HEK293 (cell line): ENCODE data around the gene KIF14.
A peak's percentile ranks its signal among the peaks of the same experiment; 100 is the strongest.

Experiments
- BCL11A ChIP-seq: fragments of 450-650 bp; formaldehyde crosslinking; IDR thresholded peaks from 2 replicates; pipeline ENCODE4 v1.5.1; 2016; ENCODE audit warnings: low read depth, missing biosample characterization, missing genetic modification characterization
- GLIS2 ChIP-seq: fragments of 450-650 bp; formaldehyde crosslinking; IDR thresholded peaks from 2 replicates; pipeline ENCODE4 v1.5.1; 2016; ENCODE audit warnings: missing biosample characterization, missing genetic modification characterization
- HOXD13 ChIP-seq: sonication (generic); formaldehyde crosslinking; IDR thresholded peaks from 2 replicates; pipeline ENCODE4 v1.8.0; 2022; ENCODE audit warnings: missing genetic modification reagents, borderline replicate concordance
- OSR2 ChIP-seq: fragments of 450-650 bp; formaldehyde crosslinking; IDR thresholded peaks from 2 replicates; pipeline ENCODE4 v1.5.1; 2016; ENCODE audit warnings: missing biosample characterization, missing genetic modification characterization
- PRDM10 ChIP-seq: fragments of 450-650 bp; formaldehyde crosslinking; IDR thresholded peaks from 2 replicates; pipeline ENCODE4 v1.5.1; 2016; ENCODE audit warnings: missing biosample characterization, missing genetic modification characterization
- ZBTB10 ChIP-seq: fragments of 450-650 bp; formaldehyde crosslinking; IDR thresholded peaks from 2 replicates; pipeline ENCODE4 v1.5.1; 2016; ENCODE audit warnings: missing biosample characterization, missing genetic modification characterization
- ZBTB11 ChIP-seq: fragments of 450-650 bp; formaldehyde crosslinking; conservative IDR thresholded peaks from 2 replicates; pipeline ENCODE4 v1.5.1; 2016; ENCODE audit warnings: low read depth, missing biosample characterization, missing genetic modification characterization
- ZBTB21 ChIP-seq: fragments of 450-650 bp; formaldehyde crosslinking; IDR thresholded peaks from 2 replicates; pipeline ENCODE4 v1.5.1; 2017; ENCODE audit warnings: missing biosample characterization, missing genetic modification characterization
- ZEB2 ChIP-seq: fragments of 450-650 bp; formaldehyde crosslinking; IDR thresholded peaks from 2 replicates; pipeline ENCODE4 v1.5.1; 2016; ENCODE audit warnings: missing biosample characterization, missing genetic modification characterization
- ZIC2 ChIP-seq: fragments of 450-650 bp; formaldehyde crosslinking; IDR thresholded peaks from 2 replicates; pipeline ENCODE4 v1.5.1; 2016; ENCODE audit warnings: missing biosample characterization, missing genetic modification characterization
- ZNF133 ChIP-seq: fragments of 450-650 bp; formaldehyde crosslinking; IDR thresholded peaks from 2 replicates; pipeline ENCODE4 v1.5.1; 2016; ENCODE audit warnings: missing biosample characterization, missing genetic modification characterization
- ZNF169 ChIP-seq: fragments of 450-650 bp; formaldehyde crosslinking; IDR thresholded peaks from 2 replicates; pipeline ENCODE4 v1.5.1; 2016; ENCODE audit warnings: missing biosample characterization, missing genetic modification characterization
- ZNF2 ChIP-seq: fragments of 450-650 bp; formaldehyde crosslinking; IDR thresholded peaks from 2 replicates; pipeline ENCODE4 v1.5.1; 2016; ENCODE audit warnings: missing biosample characterization, missing genetic modification characterization
- ZNF394 ChIP-seq: fragments of 450-650 bp; formaldehyde crosslinking; IDR thresholded peaks from 2 replicates; pipeline ENCODE4 v1.5.1; 2016; ENCODE audit warnings: missing biosample characterization, missing genetic modification characterization, mild to moderate bottlenecking, moderate library complexity, borderline replicate concordance
- ZNF580 ChIP-seq: fragments of 450-650 bp; formaldehyde crosslinking; IDR thresholded peaks from 2 replicates; pipeline ENCODE4 v1.5.1; 2016; ENCODE audit warnings: missing biosample characterization, missing genetic modification characterization
- ZNF596 ChIP-seq: fragments of 450-650 bp; IDR thresholded peaks from 2 replicates; pipeline ENCODE4 v1.5.0; 2018; ENCODE audit warnings: missing biosample characterization, mild to moderate bottlenecking, missing genetic modification characterization, moderate library complexity
- ZNF660 ChIP-seq: fragments of 450-650 bp; IDR thresholded peaks from 2 replicates; pipeline ENCODE4 v1.5.1; 2018; ENCODE audit warnings: missing biosample characterization, mild to moderate bottlenecking, missing genetic modification characterization
- TF ChIP-seq, protein P1 (sequence below): fragments of 450-650 bp; formaldehyde crosslinking; IDR thresholded peaks from 2 replicates; pipeline ENCODE4 v1.5.1; 2016; ENCODE audit warnings: missing biosample characterization, missing genetic modification characterization
- TF ChIP-seq, protein P2 (sequence below): fragments of 450-650 bp; formaldehyde crosslinking; IDR thresholded peaks from 2 replicates; pipeline ENCODE4 v1.5.1; 2016; ENCODE audit warnings: missing biosample characterization, missing genetic modification characterization
- TF ChIP-seq, protein P3 (sequence below): fragments of 450-650 bp; formaldehyde crosslinking; IDR thresholded peaks from 2 replicates; pipeline ENCODE4 v1.5.1; 2017; ENCODE audit warnings: missing biosample characterization, mild to moderate bottlenecking, missing genetic modification characterization, moderate library complexity
- TF ChIP-seq, protein P4 (sequence below): fragments of 450-650 bp; formaldehyde crosslinking; IDR thresholded peaks from 2 replicates; pipeline ENCODE4 v1.5.1; 2016; ENCODE audit warnings: missing biosample characterization, missing genetic modification characterization

The KIF14 gene

GRCh38 chr1:200620273-200621131, at the start of gene KIF14 (continued):
- TF ChIP-seq ZBTB10 (tag by site-specific recombination) (peak; percentile 98), OSR2 (peak; percentile 63; the same call in 1 of the 2 replicates), PRDM10 (tag by site-specific recombination) (peak; percentile 51), ZNF133 (tag by site-specific recombination) (no peak), ZNF580 (tag by site-specific recombination) (peak; percentile 97), ZBTB11 (tag by site-specific recombination) (peak; percentile 66), ZNF169 (tag by site-specific recombination) (no peak), ZNF660 (no peak), ZNF394 (tag by site-specific recombination) (peak; percentile 69; the same call in 1 of the 2 replicates), ZNF596 (no peak), HOXD13 (0 out of 2 replicates have a peak, but pooled peaks have one; percentile 45), GLIS2 (tag by site-specific recombination) (peak; percentile 97), ZBTB21 (no peak), ZIC2 (tag by site-specific recombination) (peak; percentile 46), BCL11A (no peak), ZEB2 (tag by site-specific recombination) (peak; percentile 62), ZNF2 (tag by site-specific recombination) (peak; percentile 76; the same call in 1 of the 2 replicates)
- TF ChIP-seq, protein P1, sequence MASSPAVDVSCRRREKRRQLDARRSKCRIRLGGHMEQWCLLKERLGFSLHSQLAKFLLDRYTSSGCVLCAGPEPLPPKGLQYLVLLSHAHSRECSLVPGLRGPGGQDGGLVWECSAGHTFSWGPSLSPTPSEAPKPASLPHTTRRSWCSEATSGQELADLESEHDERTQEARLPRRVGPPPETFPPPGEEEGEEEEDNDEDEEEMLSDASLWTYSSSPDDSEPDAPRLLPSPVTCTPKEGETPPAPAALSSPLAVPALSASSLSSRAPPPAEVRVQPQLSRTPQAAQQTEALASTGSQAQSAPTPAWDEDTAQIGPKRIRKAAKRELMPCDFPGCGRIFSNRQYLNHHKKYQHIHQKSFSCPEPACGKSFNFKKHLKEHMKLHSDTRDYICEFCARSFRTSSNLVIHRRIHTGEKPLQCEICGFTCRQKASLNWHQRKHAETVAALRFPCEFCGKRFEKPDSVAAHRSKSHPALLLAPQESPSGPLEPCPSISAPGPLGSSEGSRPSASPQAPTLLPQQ (tag by site-specific recombination) = peak; percentile 85
- TF ChIP-seq, protein P2, sequence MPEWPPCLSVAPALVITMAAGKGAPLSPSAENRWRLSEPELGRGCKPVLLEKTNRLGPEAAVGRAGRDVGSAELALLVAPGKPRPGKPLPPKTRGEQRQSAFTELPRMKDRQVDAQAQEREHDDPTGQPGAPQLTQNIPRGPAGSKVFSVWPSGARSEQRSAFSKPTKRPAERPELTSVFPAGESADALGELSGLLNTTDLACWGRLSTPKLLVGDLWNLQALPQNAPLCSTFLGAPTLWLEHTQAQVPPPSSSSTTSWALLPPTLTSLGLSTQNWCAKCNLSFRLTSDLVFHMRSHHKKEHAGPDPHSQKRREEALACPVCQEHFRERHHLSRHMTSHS (tag by site-specific recombination) = no peak
- TF ChIP-seq, protein P3, sequence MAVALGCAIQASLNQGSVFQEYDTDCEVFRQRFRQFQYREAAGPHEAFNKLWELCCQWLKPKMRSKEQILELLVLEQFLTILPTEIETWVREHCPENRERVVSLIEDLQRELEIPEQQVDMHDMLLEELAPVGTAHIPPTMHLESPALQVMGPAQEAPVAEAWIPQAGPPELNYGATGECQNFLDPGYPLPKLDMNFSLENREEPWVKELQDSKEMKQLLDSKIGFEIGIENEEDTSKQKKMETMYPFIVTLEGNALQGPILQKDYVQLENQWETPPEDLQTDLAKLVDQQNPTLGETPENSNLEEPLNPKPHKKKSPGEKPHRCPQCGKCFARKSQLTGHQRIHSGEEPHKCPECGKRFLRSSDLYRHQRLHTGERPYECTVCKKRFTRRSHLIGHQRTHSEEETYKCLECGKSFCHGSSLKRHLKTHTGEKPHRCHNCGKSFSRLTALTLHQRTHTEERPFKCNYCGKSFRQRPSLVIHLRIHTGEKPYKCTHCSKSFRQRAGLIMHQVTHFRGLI (tag by site-specific recombination) = peak; percentile 99
- TF ChIP-seq, protein P4, sequence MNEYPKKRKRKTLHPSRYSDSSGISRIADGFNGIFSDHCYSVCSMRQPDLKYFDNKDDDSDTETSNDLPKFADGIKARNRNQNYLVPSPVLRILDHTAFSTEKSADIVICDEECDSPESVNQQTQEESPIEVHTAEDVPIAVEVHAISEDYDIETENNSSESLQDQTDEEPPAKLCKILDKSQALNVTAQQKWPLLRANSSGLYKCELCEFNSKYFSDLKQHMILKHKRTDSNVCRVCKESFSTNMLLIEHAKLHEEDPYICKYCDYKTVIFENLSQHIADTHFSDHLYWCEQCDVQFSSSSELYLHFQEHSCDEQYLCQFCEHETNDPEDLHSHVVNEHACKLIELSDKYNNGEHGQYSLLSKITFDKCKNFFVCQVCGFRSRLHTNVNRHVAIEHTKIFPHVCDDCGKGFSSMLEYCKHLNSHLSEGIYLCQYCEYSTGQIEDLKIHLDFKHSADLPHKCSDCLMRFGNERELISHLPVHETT (tag by site-specific recombination) = peak; percentile 33; the same call in 1 of the 2 replicates
